ENCODE data around the gene SETDB1.

GRCh38 chr1:150997949-150998348, 71.8 kb downstream of the SETDB1 start:
- TF ChIP-seq FOXK2 (IDR thresholded peaks at IDR 0.05) (no peak), SP1 (IDR thresholded peaks at IDR 0.05) (no peak), LEF1 (IDR thresholded peaks at IDR 0.05; ENCODE audit: borderline replicate concordance) (no peak), ELF4 (IDR thresholded peaks at IDR 0.05) (no peak), HDGF (IDR thresholded peaks at IDR 0.05; ENCODE audit: borderline replicate concordance) (no peak), TARDBP (IDR thresholded peaks at IDR 0.05) (no peak), FOXM1 (IDR thresholded peaks at IDR 0.05; ENCODE audit: borderline replicate concordance) (no peak), SUZ12 (IDR thresholded peaks at IDR 0.05) (no peak)

Measured in HEK293T (cell line).